SU-DHL-6 (cell line): ENCODE data around the gene DCHS1.

Experiments
- EZH2phosphoT487 ChIP-seq: fragments of 200-600 bp; sonication (generic), shearing (Covaris generic); conservative IDR thresholded peaks from 2 replicates; pipeline ENCODE4 v1.6.1; 2018; ENCODE audit warnings: mild to moderate bottlenecking, antibody characterized with exemption, low read length, moderate library complexity, mixed read lengths
- TF ChIP-seq, protein P1 (sequence below): fragments of 200-600 bp; sonication (generic); IDR thresholded peaks from one replicate; pipeline ENCODE4 v1.5.1; 2017; ENCODE audit warnings: antibody characterized with exemption, mild to moderate bottlenecking, low read length, moderate library complexity; ENCODE audit not compliant: insufficient read depth, poor library complexity, severe bottlenecking

DNA sequence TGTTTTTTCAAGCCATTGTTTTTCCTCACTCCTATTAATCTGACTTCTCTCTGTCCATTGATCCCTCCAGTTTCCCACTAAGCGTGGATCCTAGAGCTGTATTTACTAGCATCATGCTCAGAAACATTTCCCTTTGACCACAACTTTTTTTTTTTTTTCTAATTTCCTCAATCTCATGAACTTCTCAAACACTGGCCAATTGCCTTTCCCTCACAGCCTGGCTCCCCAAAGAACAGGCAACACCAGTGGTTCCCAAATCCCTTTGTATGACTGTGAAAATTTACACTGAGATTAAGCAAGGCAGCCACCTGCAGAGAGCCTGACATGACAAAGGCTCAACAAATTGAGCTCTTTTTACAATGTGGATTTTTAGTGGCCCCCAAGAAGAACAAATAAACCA lies 35.0 kb downstream of the DCHS1 start:
- TF ChIP-seq, protein P1, sequence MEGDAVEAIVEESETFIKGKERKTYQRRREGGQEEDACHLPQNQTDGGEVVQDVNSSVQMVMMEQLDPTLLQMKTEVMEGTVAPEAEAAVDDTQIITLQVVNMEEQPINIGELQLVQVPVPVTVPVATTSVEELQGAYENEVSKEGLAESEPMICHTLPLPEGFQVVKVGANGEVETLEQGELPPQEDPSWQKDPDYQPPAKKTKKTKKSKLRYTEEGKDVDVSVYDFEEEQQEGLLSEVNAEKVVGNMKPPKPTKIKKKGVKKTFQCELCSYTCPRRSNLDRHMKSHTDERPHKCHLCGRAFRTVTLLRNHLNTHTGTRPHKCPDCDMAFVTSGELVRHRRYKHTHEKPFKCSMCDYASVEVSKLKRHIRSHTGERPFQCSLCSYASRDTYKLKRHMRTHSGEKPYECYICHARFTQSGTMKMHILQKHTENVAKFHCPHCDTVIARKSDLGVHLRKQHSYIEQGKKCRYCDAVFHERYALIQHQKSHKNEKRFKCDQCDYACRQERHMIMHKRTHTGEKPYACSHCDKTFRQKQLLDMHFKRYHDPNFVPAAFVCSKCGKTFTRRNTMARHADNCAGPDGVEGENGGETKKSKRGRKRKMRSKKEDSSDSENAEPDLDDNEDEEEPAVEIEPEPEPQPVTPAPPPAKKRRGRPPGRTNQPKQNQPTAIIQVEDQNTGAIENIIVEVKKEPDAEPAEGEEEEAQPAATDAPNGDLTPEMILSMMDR, result no peak
- no peak for TF ChIP-seq EZH2phosphoT487
